ENCODE measurements around the gene CCDC12. TPM values are rescaled to one million over a fixed set of nuclear protein-coding genes. Genes with fewer than 3 reads are reported as not detected.
A peak's percentile ranks its signal among the peaks of the same experiment; 100 is the strongest.

Gene CCDC12
- total and polyA plus RNA-seq, 4 donors = 34.2 to 129 (median 70.0) TPM

DNA sequence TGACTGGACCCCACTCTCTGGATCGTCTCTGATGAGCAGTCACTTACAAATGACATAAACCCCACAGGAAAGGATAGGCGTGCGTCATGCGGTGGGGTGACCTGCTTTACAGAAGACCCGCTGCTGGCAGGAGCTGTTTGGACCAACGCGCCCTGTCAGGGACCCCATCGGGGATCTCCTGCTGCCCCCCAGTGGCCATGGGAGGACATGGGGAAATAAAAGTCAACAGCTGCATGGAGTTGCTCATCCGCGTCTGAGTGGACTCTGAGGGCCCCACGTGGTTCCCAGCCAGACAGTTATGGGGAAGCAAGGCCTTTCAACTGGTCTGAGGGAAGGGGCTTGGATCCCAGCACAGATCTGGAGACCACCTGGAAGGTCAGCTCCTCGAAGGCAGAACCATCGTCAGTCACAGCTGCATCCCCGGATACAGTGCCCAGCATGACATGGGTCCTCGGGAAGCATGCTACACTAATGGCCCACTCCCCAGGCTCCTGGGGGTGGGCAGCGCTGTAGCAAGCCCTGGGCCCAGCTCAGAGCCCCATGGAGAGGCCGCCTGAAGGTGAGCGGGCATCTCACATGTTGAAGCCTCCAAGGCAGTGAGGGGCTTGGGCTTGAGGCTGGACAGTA, 66.9 kb downstream of the CCDC12 start:
- Histone ChIP-seq H3K4me1 (ENCODE audit: control insufficient read depth in 5 of 5, insufficient read depth in 5 of 5, low read length in 5 of 5) (peaks cover 0 to 24% (median 9%) of the 10 kb centered on the region in 5 donors), H3K27ac (ENCODE audit: low read depth in 1 of 2, low read length in 1 of 2) (no peak overlapping the region), H3K4me3 (no peak overlapping the region), H3K9me3 (ENCODE audit: control insufficient read depth in 4 of 4, insufficient read depth in 3 of 4, low read length in 3 of 4) (no peaks in the 10 kb centered on the region), H3K27me3 (ENCODE audit: control insufficient read depth in 3 of 3, insufficient read depth in 3 of 3, low read length in 2 of 3) (peaks cover 0 to 2% (median 0%) of the 10 kb centered on the region in 3 donors), H3K36me3 (ENCODE audit: control insufficient read depth in 4 of 4, insufficient read depth in 4 of 4, low read length in 4 of 4) (no peaks in the 10 kb centered on the region), H3K9ac (ENCODE audit: insufficient read depth in 1 of 2, low read length in 2 of 2) (no peak overlapping the region)
- TF ChIP-seq, protein P1, sequence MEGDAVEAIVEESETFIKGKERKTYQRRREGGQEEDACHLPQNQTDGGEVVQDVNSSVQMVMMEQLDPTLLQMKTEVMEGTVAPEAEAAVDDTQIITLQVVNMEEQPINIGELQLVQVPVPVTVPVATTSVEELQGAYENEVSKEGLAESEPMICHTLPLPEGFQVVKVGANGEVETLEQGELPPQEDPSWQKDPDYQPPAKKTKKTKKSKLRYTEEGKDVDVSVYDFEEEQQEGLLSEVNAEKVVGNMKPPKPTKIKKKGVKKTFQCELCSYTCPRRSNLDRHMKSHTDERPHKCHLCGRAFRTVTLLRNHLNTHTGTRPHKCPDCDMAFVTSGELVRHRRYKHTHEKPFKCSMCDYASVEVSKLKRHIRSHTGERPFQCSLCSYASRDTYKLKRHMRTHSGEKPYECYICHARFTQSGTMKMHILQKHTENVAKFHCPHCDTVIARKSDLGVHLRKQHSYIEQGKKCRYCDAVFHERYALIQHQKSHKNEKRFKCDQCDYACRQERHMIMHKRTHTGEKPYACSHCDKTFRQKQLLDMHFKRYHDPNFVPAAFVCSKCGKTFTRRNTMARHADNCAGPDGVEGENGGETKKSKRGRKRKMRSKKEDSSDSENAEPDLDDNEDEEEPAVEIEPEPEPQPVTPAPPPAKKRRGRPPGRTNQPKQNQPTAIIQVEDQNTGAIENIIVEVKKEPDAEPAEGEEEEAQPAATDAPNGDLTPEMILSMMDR (IDR thresholded peaks at IDR 0.05; ENCODE audit: control extremely low read depth, extremely low read depth) = peak; percentile 85
- WGBS, 2 donors = 19 to 23% methylated on average over 18 of the region's 18 CpGs
- peak; percentile 90 to 93 (median 92) for DNase-seq
- ATAC-seq (ENCODE audit: insufficient read depth, low FRiP score) = peak; percentile 78

DNA sequence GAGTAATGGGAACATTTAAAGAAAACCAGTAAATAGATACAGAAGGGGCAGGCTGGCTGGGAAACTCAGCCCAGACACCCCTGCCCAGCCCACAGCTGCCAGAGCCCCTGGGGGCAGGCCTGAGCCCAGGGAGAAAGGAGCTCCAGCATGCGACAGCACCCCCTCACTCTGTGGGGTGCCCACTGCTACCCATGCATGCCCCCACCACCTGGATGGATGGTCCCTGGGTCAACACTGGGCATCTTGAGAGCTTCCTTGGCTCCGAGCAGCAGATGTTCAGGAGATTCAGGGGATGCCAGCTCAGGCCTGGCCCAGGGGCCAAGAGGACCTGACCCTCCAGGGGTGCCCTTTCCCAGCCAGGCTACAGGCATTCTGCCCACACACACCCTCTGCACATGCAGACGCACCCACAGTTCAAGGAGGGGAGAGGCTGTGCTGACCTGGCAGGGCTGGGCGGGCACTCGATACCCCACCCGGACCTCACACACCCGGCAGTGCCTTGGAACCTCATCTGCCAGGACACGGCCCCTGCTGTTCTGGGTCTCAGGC, 67.5 kb downstream of the CCDC12 start:
- Histone ChIP-seq H3K36me3 (ENCODE audit: control insufficient read depth in 4 of 4, insufficient read depth in 4 of 4, low read length in 4 of 4) (no peaks in the 10 kb centered on the region), H3K4me3 (no peak overlapping the region), H3K9ac (ENCODE audit: insufficient read depth in 1 of 2, low read length in 2 of 2) (no peak overlapping the region), H3K27me3 (ENCODE audit: control insufficient read depth in 3 of 3, insufficient read depth in 3 of 3, low read length in 2 of 3) (peaks cover 0 to 2% (median 0%) of the 10 kb centered on the region in 3 donors), H3K9me3 (ENCODE audit: control insufficient read depth in 4 of 4, insufficient read depth in 3 of 4, low read length in 3 of 4) (no peaks in the 10 kb centered on the region), H3K4me1 (ENCODE audit: control insufficient read depth in 5 of 5, insufficient read depth in 5 of 5, low read length in 5 of 5) (peaks cover 0 to 24% (median 9%) of the 10 kb centered on the region in 5 donors), H3K27ac (ENCODE audit: low read depth in 1 of 2, low read length in 1 of 2) (no peak overlapping the region)
- TF ChIP-seq, protein P1 (IDR thresholded peaks at IDR 0.05; ENCODE audit: control extremely low read depth, extremely low read depth) = no peak
- ATAC-seq (ENCODE audit: insufficient read depth, low FRiP score) (no peak), DNase-seq (peak in 1 of 3 donors; percentile 32)
- 48 to 69% methylated on average over 8 of the region's 8 CpGs for WGBS, 2 donors

DNA sequence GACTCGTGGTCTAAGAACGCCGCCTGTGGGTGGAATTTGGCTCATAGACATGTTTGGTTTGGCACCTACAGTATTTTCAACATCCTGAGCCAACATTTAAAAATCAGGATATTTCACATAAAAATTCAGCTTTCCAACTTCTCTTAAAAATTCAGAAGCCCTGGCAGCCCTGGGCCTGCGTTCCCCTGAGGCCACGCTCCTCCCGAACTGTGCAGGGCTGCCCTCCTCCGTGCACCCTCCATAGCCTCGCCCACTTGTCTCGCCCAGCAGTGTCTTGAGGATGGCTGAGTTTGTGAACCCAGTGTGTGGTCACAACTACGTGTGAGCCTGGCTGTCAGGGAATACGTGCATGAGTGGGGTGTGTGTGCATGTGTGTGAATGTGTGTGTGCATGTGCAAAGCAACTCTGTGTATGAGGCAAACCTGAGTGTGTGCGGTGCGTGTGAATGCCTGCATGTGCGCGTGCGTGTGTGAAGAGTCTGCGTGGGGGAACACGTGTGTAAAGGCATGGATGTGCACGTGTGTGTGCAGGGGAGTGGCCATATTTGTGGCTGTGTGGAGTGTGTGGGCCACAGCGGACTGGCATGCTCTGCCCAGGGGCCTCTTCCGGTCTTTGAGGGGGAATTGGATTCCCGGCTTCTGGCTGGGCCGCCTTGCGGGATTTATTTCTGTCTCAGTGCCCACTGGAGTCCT, 68.1 kb downstream of the CCDC12 start:
- Histone ChIP-seq H3K9ac (ENCODE audit: insufficient read depth in 1 of 2, low read length in 2 of 2) (no peak overlapping the region), H3K4me1 (ENCODE audit: control insufficient read depth in 5 of 5, insufficient read depth in 5 of 5, low read length in 5 of 5) (peaks cover 0 to 19% (median 9%) of the 10 kb centered on the region in 5 donors), H3K9me3 (ENCODE audit: control insufficient read depth in 4 of 4, insufficient read depth in 3 of 4, low read length in 3 of 4) (no peaks in the 10 kb centered on the region), H3K27ac (ENCODE audit: low read depth in 1 of 2, low read length in 1 of 2) (no peak overlapping the region), H3K4me3 (no peak overlapping the region), H3K27me3 (ENCODE audit: control insufficient read depth in 3 of 3, insufficient read depth in 3 of 3, low read length in 2 of 3) (peaks cover 0 to 2% (median 0%) of the 10 kb centered on the region in 3 donors), H3K36me3 (ENCODE audit: control insufficient read depth in 4 of 4, insufficient read depth in 4 of 4, low read length in 4 of 4) (no peaks in the 10 kb centered on the region)
- WGBS, 2 donors = 60 to 79% methylated on average over 24 of the region's 24 CpGs
- DNase-seq (peak in 2 of 3 donors; percentile 3 to 79), ATAC-seq (ENCODE audit: insufficient read depth, low FRiP score) (no peak)
- TF ChIP-seq, protein P1 (IDR thresholded peaks at IDR 0.05; ENCODE audit: control extremely low read depth, extremely low read depth) = no peak
